NCI-H146 (cell line): Measurements from ENCODE around the gene HEPACAM2.

ENCODE experiments used
- DNase-seq: peaks from one replicate; lab custom pipeline; 2025; lab: John Stamatoyannopoulos, UW

The HEPACAM2 gene

GRCh38 chr7:93226310-93226709 lies at the start of gene HEPACAM2:
Gene HEPACAM2 (minus strand): TSS chr7:93226469.
- DNase-seq = peak; percentile 96

- DNase-seq = no peak
Observed at GRCh38 chr7:93265220-93265619, 39.0 kb upstream of the HEPACAM2 start.

- DNase-seq = peak; percentile 1
Observed at GRCh38 chr7:93262535-93262934, 36.3 kb upstream of the HEPACAM2 start.

- DNase-seq = no peak
Observed at GRCh38 chr7:93258661-93259060, 32.4 kb upstream of the HEPACAM2 start.

GRCh38 chr7:93249491-93250148 lies 23.4 kb upstream of the HEPACAM2 start:
- no peak for DNase-seq

- peak; percentile 12 for DNase-seq
Observed at GRCh38 chr7:93245525-93246432, 19.5 kb upstream of the HEPACAM2 start.

- no peak for DNase-seq
Observed at GRCh38 chr7:93242106-93242505, 15.8 kb upstream of the HEPACAM2 start.

GRCh38 chr7:93239824-93240223 lies 13.6 kb upstream of the HEPACAM2 start:
- DNase-seq = no peak

GRCh38 chr7:93238748-93239147 lies 12.5 kb upstream of the HEPACAM2 start:
- DNase-seq = no peak

- DNase-seq = no peak
Observed at GRCh38 chr7:93238131-93238530, 11.9 kb upstream of the HEPACAM2 start.

GRCh38 chr7:93235541-93235940 lies 9.3 kb upstream of the HEPACAM2 start:
- no peak for DNase-seq

- DNase-seq = no peak
Observed at GRCh38 chr7:93232673-93233018, 6.4 kb upstream of the HEPACAM2 start.

GRCh38 chr7:93231799-93232672 lies 5.8 kb upstream of the HEPACAM2 start, which contains the start of gene VPS50:
Gene VPS50 (plus strand): TSS chr7:93232366. CDS start chr7:93232468, 102 bp downstream.
- peak; percentile 98 for DNase-seq

GRCh38 chr7:93231259-93231658 lies 5.0 kb upstream of the HEPACAM2 start:
- DNase-seq = no peak

- peak; percentile 78 for DNase-seq
Observed at GRCh38 chr7:93228302-93228701, 2.0 kb upstream of the HEPACAM2 start.

- DNase-seq = no peak
Observed at GRCh38 chr7:93219868-93220267, 6.4 kb downstream of the HEPACAM2 start.

GRCh38 chr7:93218997-93219827 lies 7.1 kb downstream of the HEPACAM2 start:
- DNase-seq = no peak

- DNase-seq = no peak
Observed at GRCh38 chr7:93212881-93213280, 13.4 kb downstream of the HEPACAM2 start.

- DNase-seq = no peak
Observed at GRCh38 chr7:93211228-93211818, 14.9 kb downstream of the HEPACAM2 start.

- no peak for DNase-seq
Observed at GRCh38 chr7:93205046-93205445, 21.2 kb downstream of the HEPACAM2 start.

GRCh38 chr7:93203496-93203895 lies 22.8 kb downstream of the HEPACAM2 start:
- DNase-seq = peak; percentile 79
